ENCODE results near the gene MARCHF2.
A peak's percentile ranks its signal among the peaks of the same experiment; 100 is the strongest.
"Not testable (repeated sequence)": the region's sequence is repeated elsewhere in the genome, so short reads cannot be mapped to it uniquely, and the experiment has no call there.

Gene MARCHF2

DNA sequence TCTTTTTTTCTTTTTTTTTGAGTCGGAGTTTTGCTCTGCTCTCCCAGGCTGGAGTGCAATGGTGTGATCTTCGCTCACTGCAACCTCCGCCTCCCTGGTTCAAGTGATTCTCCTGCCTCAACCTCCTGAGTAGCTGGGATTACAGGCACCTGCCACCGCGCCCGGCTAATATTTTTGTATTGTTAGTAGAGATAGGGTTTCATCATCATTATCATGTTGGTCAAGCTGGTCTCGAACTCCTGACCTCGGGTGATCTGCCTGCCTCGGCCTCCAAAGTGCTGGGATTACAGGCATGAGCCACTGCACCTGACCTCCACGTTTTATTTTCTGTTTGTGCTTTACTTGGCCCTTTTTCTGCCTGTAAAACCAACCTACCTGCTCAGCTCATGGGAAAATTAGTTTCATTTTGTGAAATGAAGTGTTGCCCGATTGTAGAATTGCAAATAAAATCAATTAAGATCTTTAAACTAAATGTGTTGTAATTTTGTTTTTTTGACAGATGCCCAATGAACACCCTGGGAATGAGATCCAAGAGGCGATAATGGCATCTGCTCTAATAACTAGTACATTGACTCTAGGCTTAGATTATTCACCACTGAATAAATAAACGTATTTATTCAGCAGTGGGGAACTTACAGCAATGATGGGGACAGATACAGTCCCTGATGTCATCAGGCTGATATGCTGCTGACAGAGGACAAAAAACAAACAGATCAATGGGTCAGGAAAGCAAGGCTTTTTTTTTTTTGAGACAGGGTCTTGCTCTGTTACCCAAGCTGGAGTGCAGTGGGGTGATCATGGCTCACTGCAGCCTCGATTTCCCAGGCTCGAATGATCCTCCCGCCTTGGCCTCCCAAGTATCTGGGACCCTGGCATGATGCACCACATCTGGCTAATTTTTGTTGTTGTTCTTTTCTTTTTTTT lies 25.2 kb upstream of the MARCHF2 start:
- no peak for DNase-seq

DNA sequence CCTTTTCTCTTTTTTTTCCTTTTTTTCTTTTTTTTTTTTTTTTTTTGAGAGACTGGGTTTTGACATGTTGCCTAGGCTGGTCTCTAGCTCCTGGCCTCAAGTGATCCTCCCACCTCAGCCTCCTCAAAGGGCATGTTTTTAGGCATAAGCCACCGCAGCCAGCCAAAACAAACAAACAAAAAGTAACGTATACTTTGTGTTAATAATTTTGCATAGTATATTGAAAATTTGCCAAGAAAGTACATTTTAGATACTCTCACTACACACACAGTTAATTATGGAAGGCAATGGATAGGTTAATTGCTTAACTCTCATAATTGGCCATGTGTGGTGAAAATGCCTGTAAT lies 24.5 kb upstream of the MARCHF2 start:
- no peak for DNase-seq

DNA sequence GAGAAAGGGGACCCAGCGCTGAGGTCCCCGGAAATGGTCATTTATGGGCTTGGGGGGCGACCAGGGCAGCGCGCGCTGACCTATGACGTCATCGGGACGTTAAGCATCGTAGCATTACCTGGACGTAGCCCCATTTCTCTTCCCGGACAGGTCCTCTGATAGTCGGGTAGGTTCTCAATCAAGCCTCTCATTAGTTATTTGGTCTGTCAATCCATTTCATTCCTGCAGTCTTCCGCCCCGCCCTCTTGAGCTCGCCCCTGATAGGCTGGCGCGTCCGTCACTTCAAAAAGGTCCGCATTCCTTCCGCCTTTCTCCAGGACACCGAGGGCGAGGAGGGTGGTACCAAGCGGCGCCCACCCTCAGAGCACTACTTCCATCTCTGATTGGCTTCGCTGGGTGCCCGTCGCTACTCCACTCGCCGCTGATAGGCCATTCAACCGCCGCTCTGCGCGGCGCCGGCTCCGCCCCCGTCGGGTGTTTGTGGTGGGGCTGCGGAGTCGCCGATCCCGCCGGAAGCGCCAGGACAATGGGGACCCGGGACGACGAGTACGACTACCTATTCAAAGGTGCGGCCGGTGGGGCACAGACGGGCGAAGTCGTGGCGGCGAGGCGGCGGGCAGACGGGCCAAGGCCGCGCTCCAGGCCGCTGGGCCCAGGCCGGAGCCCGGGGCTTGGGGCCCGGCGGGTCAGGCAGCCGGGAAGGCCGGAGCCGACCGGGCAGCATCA lies 23.1 kb upstream of the MARCHF2 start, which contains the start of gene RAB11B:
Gene RAB11B (plus strand): TSS at position 470 of the 726 bp plus-strand sequence. CDS start 57 bp downstream, at position 527.
- peak; percentile 99 for DNase-seq

DNA sequence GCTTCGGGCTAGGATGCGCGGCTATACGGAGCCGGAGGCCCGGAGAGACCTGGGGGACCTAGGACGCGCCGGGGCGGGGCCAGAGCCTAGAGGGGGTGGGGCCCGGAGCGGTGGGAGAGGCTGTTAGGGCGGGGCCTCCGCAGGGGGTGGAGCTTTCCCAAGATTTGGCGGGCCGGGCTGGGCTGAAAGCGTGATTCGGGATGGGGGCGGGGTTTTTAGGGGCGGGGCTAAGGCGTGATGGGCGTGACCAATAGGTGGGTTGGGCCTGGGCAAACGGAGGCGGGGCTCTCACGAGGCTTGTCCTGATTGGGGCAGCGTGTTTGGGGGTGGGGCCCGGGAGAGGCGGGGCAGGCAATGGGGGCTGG lies 22.5 kb upstream of the MARCHF2 start:
- peak; percentile 93 for DNase-seq

DNA sequence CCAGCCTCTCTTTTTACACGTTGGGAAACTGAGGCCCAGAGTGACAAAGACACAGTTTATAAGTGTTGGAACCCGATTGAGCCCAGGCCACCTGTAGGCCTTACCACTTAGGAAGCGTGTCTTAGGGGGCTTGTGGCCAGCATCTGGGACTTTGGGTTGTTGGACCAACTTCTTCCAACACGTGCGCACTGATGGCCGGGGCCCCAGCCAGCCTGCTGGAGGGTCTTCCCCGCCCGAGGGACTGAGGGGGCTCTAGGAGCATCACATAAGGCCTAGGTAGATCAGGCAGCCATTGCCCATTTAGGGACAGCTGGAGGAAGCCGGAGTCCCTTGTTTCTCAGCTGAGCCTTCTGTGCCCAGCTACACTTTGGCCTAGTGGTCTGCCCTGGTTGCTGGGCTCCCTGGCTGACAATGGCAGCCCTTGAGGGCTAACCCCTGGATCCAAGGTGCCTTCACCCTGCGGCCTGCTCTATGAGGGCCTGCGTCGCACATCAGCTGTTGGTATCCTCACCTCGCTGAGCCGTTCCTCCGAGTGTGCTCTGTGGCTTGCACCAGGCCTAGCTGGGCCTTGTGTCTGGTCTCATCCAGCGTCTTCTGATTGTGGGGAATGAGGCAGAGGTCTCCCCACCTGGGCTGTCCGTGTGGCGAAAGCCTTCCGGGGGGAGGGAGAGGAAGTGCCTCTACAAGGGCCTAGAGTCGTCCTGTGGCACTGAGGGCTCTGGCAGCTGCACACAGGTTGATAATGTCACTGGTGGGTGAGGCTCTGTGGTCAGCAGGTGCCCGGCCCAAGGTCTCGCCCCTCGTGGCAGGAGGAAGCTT lies 21.7 kb upstream of the MARCHF2 start:
- DNase-seq = no peak

DNA sequence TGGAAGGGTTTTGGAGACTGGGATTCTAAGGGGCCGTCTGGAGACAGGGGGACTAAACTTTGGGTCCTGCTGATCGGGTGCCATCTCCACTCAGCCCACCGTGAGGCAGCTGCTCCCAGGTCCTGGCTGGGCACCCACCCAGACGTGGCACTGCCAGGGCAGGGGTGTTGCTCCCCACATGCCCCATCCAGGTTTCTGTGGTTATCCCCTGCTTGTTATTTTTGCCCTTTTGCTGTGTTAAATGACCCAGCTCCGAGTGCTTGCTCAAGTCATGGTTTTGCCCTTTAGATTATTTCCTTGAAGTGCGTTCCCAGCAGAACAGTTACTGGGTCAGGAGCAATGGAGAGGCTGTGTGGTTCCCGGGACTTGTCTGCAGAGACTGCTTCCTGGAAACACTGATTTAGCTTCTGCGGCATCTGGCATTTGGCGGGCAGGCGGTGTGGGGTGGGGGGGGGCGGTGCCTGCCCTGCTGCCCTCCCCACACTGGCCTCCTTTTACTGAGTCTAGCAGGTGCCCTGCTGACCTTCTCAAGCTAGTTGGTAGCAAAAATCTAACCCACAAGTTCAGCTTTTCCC lies 21.0 kb upstream of the MARCHF2 start:
- DNase-seq = no peak

DNA sequence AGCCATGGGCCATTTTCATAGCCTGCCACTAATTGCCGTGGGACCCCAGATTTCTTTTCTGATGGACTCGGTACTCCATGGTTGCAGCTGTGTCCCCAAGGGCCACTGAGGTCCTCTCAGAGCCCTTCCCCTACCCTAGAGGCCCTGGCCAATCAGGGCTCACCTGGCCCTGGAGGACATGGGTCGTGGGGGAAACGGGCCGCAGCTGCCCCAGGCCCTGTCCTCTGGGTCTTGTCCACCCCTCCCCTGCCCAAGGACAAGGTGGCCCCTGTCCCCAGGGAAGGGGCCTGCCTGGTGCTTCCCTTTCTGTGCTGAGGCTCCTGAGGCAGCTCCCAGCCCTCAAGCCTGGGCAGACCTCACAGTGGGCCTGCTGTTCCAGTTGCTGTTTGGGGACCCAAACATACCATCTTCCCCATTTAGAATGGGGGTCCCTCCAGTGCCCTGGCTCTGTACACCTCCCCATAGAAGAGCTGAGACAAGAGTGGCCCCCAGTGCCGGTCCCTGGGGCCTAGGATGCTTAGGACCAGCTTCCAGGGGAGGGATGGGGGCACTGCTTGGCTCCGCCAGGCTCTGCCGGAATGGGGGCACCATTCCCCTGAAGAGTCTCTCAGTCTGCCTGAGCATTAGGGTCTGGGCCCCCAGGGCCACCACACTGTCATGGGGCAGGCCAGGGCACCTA lies 19.8 kb upstream of the MARCHF2 start:
- no peak for DNase-seq

DNA sequence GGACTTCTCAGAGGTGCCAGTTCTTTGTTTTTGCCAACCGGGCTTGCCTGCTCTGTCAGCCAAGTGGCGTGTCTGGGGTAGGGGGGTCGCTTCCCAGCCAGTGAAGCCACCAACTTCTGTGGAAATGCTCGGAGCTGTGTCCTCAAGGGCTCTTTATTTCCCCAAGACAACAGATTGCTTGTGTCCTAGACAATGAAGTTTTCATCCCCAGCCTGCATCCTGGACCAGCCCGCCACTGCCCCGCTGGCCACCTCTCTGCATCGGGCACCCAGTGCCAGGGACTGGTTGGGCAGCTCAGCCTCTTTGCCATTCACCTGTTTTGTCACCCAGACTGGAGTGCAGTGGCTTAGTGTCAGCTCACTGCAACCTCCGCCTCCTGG lies 19.2 kb upstream of the MARCHF2 start:
- DNase-seq = no peak

DNA sequence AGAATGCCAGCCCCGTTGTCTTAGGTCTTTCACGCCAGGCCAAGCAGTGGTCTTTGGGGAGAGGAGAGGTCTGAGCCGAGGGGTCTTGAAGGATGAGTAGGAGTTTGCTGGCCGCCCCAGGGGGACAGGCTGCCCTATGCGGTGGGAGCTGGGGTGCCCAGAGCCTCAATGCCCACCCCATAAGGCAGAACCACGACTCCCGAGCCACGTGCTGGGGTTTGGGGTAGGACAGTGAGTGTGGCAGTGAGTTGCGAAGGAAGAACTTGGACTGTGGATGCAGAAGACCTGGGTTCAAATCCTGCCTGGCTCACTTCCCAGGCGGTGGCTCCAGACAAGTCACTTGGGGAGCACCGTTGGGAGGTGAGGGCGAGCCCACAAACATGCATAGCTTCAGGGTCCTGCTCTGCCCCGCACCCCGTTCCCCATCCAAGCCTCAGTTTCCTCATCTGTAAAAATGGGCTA lies 17.5 kb upstream of the MARCHF2 start:
- no peak for DNase-seq

DNA sequence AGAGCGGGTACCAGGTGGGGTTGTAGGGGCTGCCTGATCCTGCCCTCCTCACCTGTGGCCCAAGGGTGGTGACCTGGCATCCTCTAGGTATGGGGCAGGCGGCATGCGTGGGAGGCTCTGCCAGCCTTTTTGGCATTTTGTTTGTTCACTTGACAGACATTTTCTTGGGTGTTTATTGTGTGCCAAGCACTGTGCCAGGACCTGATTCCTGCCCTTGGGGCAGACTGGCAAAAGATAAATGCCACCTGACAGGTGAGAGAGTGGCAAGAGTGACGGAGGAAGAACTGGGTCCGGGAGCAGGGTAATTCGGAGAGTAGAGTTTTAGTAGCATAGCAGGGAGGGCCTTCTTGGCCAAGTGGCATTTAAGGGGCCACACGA lies 16.9 kb upstream of the MARCHF2 start:
- DNase-seq = no peak

DNA sequence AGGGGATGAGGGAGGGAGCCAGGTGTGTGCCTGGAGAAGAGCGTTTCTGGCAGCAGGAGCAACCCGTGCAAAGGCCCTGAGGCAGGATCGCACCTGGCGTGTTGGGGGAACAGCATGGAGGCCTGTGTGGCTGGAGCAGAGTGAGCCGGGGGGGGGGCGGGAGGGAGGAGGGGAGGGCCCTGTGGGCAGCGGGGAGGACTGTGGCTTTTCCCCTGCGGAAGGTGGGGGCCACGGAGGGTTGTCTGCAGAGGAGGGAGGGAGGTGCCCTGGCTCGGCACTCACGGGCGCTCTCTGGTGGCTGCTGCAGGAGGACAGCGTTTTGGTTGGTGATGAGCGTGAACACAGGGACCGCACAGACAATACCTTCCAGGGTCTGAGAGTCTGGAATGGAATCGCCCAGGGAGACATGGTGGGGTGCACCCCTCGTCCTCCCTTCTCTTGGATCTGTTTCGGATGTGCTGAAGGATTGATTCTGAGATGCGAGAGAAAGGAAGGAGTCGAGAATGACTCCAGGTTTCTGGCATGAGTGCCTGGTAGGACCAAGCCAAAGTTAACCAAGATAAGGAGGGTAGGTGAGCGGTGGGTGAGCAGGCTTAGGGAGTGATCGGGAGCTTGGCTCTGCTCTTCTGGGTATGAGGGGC lies 16.4 kb upstream of the MARCHF2 start:
- peak; percentile 45 for DNase-seq

DNA sequence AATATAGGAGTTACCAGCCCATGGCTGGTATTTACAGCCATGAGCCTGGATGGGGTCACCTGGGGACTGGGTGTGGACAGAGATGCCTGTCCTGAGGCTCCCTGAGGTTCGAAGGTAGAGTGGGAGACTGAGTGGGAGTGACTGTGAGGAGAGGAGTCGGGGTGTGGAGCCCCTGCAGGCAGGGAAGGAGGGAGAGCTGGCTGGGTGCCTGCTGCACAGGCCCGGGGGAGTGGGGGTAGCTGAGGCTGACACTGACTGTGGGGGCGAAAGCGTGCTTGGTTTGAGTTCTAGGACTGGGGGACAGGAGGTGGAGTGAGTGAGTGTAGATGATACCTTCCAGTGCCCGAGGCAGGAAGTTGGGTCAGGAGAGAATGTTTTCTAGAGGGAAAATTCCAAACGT lies 15.8 kb upstream of the MARCHF2 start:
- DNase-seq = no peak

DNA sequence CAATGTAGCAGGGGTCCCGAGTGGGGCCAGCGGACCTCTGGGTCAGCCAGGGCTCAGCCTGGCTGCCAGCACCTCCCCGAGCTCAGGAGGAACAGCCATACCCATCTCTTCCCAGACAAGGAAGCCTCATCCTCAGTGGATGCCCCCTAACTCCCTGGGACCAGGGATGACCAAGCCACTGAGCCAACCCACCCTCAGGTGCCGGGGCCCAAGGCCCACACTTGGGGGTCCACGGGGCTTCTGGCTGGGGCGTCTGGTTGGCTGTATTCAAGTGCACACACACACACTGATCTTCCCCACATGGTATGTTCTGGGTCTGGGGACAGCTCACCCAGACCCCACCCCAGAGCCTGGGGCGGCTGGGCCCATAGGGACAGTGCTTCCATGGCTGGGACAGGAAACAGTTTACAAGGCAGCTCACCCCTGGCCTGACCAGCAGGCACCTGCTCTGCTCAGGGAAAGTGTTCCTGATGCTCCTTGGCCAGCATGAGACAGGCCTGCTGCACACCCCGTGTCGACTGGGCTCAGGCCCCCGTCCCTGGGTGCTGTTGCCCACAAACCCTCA lies 15.3 kb upstream of the MARCHF2 start:
- no peak for DNase-seq

DNA sequence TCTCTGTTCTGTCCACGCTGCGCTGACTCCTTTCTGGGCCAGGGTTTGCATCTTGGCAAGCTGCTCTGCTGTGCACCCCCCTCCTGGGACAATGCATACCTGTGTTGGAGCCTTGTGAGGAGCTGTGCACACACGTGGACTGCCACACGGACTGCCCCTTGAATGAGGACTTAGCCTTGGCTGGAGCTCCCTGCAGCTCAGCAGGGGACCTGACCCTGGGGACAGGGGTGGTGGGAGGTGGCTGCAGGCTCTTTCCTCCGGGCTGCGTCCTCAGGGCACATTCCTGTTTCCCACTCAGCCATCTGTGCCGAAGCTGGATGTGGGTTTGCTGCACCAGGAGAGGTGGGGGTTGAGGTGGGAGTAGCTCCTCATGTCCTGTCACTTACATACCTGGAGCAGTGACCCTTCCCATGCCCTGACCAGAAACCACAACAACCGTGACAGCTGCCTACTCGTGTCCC lies 14.8 kb upstream of the MARCHF2 start:
- no peak for DNase-seq

DNA sequence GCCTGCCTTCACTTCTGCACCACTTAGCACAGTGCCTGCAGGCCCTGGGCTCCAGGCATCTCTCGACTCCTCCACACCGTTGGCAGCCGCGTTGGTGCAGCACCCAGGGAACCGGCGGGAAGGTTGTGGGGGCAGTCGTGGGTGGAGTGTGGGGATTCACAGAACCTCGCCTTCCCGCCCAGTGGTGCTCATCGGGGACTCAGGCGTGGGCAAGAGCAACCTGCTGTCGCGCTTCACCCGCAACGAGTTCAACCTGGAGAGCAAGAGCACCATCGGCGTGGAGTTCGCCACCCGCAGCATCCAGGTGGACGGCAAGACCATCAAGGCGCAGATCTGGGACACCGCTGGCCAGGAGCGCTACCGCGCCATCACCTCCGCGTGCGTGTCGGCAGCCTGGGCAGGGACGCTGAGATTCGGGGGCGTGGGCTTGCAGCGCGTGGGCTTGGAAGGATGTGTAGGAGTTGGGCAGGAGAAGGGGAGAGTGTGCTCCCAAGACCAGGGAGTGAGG lies 13.4 kb upstream of the MARCHF2 start:
- no peak for DNase-seq

DNA sequence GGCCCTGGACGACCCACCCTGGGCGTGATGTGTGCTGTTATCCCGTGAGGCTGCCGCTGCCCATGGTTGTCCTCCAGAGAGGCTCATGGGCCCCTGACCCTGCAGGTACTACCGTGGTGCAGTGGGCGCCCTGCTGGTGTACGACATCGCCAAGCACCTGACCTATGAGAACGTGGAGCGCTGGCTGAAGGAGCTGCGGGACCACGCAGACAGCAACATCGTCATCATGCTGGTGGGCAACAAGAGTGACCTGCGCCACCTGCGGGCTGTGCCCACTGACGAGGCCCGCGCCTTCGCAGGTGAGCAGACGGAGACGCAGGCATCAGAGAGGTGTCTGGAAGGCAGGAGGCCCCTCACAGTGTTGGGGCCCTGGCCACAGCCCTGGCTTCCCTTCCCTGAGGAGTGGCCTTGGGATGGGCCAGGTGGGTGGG lies 11.1 kb upstream of the MARCHF2 start:
- DNase-seq = no peak

DNA sequence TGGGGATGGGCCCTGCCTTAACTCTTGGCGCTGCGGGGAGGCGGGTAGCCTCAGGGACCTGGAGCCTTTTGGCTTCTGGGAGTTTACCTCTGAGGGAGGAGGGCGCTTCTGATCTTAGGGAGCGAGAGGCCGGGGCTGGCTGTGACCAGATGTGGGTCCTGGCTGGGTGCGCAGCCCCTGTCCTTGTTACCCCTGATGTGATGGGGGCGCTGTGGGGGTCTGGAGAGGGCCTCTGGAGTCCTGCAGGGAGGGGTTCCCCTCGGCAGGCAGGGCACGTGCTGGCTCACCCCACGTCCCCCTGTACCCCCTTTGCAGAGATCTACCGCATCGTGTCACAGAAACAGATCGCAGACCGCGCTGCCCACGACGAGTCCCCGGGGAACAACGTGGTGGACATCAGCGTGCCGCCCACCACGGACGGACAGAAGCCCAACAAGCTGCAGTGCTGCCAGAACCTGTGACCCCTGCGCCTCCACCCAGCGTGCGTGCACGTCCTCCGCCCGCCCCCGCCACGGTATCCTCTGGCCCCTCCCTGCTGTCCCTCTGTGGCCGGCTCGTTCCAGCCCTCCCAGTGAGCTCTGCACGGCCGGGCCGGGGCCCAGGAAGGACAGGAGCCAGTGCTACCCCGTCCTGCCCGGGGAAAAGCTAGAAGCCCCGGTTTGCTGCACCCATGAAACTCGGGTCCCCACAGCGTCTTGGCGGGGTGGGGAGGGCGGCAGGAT lies 9.8 kb upstream of the MARCHF2 start:
- DNase-seq = no peak

DNA sequence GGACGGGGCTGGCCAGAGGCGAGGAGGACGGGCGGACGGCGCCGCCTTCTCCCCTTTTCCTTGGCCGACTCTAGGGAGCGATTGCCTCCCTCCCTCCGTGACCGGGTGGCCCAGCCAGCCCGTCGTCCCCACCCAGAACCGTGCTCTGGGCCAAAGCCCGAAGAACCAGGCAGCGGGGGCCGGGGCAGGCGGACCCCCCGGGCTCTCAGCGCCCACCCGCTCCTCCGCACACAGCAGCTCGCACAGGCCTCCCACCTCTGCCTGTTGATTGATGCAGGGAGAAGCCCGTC lies 9.3 kb upstream of the MARCHF2 start:
- no peak for DNase-seq

DNA sequence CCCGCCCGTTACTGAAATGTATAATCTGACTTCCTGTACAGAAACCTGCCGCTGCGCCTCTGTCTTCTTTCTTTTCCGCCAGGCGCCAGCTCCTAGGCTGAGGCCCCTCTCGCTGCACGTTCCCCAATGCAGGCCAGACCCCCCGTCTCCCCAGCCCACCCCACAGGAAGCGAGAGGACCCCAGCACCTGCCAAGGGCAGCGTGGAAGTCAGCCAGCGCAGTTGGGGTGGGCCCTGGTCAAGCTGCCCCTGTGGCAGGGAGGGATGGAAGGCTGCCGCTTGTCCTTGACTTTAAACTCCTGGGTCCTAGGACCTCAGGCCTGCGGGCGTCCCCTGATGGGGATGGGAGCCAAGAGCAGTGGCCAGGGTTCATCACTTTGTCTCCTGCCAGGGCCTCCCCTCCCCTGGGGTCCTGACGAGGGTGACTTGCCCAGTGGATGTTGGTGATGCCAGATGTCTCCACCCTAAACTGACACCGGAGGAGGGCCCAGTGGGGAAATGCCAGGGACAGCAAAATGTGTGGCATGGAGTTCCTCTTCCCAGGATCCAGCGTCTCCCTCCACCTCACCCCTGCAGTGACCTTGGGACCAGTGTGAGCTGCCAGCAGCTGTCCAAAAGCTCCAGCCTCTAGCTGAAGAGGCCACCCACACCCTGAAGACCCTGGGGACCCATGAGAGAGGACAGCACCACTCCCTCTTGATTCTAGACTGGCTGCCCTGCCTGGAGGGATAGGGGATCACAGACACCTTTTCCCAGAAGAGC lies 8.5 kb upstream of the MARCHF2 start:
- DNase-seq = no peak

DNA sequence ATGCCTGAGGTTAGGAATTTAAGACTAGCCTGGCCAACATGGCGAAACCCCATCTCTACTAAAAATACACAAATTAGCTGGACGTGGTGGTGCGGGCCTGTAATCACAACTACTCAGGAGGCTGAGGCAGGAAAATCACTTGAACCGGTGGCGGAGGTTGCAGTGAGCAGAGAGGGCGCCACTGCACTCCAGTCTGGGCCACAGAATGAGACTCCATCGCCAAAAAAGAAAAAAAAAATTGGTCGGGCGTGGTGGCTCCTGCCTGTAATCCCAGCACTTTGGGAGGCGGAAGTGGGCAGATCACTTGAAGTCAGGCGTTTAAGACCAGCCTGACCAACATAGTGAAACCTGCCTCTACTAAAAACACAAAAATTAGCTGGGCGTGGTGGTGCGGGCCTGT lies 2.4 kb upstream of the MARCHF2 start:
- DNase-seq = not testable (repeated sequence)
